ENCODE measurements around the gene CCR6.

DNA sequence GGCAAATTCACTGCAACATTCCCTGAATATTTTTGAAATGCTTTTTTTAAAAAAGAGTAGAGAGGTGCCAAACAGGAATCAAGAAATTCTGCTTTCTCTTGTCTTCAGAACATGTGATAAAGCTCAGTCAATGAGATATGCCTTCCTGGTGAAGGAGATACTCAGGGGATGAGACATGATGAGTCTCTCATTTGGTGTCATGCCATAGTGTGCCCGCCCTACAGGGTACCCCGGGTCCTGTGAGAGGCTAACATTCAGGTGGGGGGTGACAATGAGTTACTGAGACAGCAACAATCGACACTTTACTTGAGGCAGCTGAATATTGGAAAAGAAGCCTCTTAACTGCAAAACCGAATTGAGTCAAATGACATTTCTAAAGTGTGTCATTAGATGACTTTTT is 6.7 kb downstream of the CCR6 start:
- no peak for TF ChIP-seq CTCF (conservative IDR thresholded peaks at IDR 0.05 in 1 of 2, IDR thresholded peaks at IDR 0.05 in 1 of 2; ENCODE audit: low read depth in 1 of 2, low read length in 2 of 2)
- no peak for TF ChIP-seq EZH2 (IDR thresholded peaks at IDR 0.05; ENCODE audit: low read length, missing control alignments)
